H1 (cell line): ENCODE data around the gene PASK. TPM values are rescaled to one million over a fixed set of nuclear protein-coding genes. Genes with fewer than 3 reads are reported as not detected.

Experiments used
- CTCF ChIA-PET: fragments of 300-600 bp; sonication (Branson Sonifier 250); formaldehyde crosslinking; loops from one replicate; lab custom pipeline; 2021; ENCODE audit not compliant: partially characterized antibody; lab: Charles Lee
- POLR2A ChIA-PET: fragments of 300-600 bp; sonication (Branson Sonifier 250); formaldehyde crosslinking; loops from one replicate; lab custom pipeline; 2021; ENCODE audit warnings: inconsistent platforms; ENCODE audit not compliant: partially characterized antibody; lab: Charles Lee
- DNase-seq, 2 experiments: peaks; one replicate each; pipeline versions ENCODE4 v3.0.0 to v3.0.0-alpha.2; 2010 to 2022; ENCODE audit warnings: low spot score in 2 of 2, low read depth in 1 of 2, mixed read lengths in 1 of 2
- FAIRE-seq: peaks from 2 replicates; lab custom pipeline; 2011; peaks lifted over from hg19 to GRCh38; lab: Jason Lieb, UNC
- H2AFZ ChIP-seq: 2 replicates; pipeline ENCODE4 v1.8.1; 2012; ENCODE audit warnings: low read length, inconsistent platforms
- H2AK5ac ChIP-seq: 2 replicates; pipeline ENCODE4 v1.6.1; 2013; ENCODE audit warnings: low read depth, low read length
- H2BK120ac ChIP-seq: replicated peaks from 2 replicates; pipeline ENCODE3; 2013; ENCODE audit warnings: low read depth, low read length, inconsistent platforms
- H2BK12ac ChIP-seq: 2 replicates; pipeline ENCODE4 v1.6.1; 2013; ENCODE audit warnings: low read depth, low read length
- H2BK15ac ChIP-seq: 2 replicates; pipeline ENCODE4 v1.6.1; 2013; ENCODE audit warnings: low read length
- H2BK20ac ChIP-seq: 2 replicates; pipeline ENCODE4 v1.6.1; 2013; ENCODE audit warnings: low read length
- H2BK5ac ChIP-seq: 2 replicates; pipeline ENCODE4 v1.6.1; 2013; ENCODE audit warnings: low read depth, low read length
- H3K14ac ChIP-seq: 2 replicates; pipeline ENCODE4 v1.6.1; 2013; ENCODE audit warnings: inconsistent platforms; ENCODE audit not compliant: insufficient read length
- H3K18ac ChIP-seq: 2 replicates; pipeline ENCODE4 v1.6.1; 2013; ENCODE audit warnings: low read length; ENCODE audit errors: extremely low read depth
- H3K23ac ChIP-seq: 2 replicates; pipeline ENCODE4 v1.6.1; 2013; ENCODE audit warnings: inconsistent platforms; ENCODE audit not compliant: insufficient read length
- H3K23me2 ChIP-seq: 2 replicates; pipeline ENCODE4 v1.6.1; 2013; ENCODE audit warnings: low read depth, low read length
- H3K27ac ChIP-seq: 2 replicates; pipeline ENCODE4 v1.6.1; 2011; ENCODE audit warnings: low read depth, low read length, inconsistent platforms
- H3K27me3 ChIP-seq, 4 experiments: replicated peaks in 1 of 4; 1 replicate in 1 of 4; 2 replicates in 3 of 4; pipeline versions ENCODE4 v1.6.1 to v1.8.1; 2011 to 2013; ENCODE audit warnings: low read length in 3 of 4, mild to moderate bottlenecking in 3 of 4, inconsistent platforms in 2 of 4, mixed read lengths in 2 of 4, moderate library complexity in 1 of 4; ENCODE audit not compliant: control insufficient read depth in 3 of 4, insufficient read depth in 3 of 4; ENCODE audit errors: extremely low read depth in 1 of 4
- H3K36me3 ChIP-seq, 4 experiments: 2 replicates each; pipeline versions ENCODE4 v1.6.1 to v1.8.1; 2011 to 2013; ENCODE audit warnings: mild to moderate bottlenecking in 4 of 4, low read length in 3 of 4, moderate library complexity in 2 of 4, control low read depth in 1 of 4, inconsistent platforms in 1 of 4; ENCODE audit not compliant: insufficient read depth in 4 of 4, control insufficient read depth in 2 of 4
- H3K4ac ChIP-seq: replicated peaks from 2 replicates; pipeline ENCODE3; 2013; ENCODE audit warnings: low read length, low read depth, mixed read lengths, inconsistent platforms; ENCODE audit not compliant: insufficient read length
- H3K4me1 ChIP-seq, 4 experiments: replicated peaks in 1 of 4; 1 replicate in 1 of 4; 2 replicates in 3 of 4; pipeline versions ENCODE4 v1.6.1 to v1.8.1; 2011 to 2013; ENCODE audit warnings: low read length in 3 of 4, inconsistent platforms in 2 of 4, mixed read lengths in 1 of 4; ENCODE audit not compliant: insufficient read depth in 4 of 4, control insufficient read depth in 3 of 4
- H3K4me2 ChIP-seq, 2 experiments: 2 replicates each; pipeline versions ENCODE4 v1.6.1 to v1.8.1; 2011 to 2013; ENCODE audit warnings: low read depth in 2 of 2, low read length in 2 of 2, control low read depth in 1 of 2, inconsistent platforms in 1 of 2, mild to moderate bottlenecking in 1 of 2; ENCODE audit not compliant: insufficient read depth in 1 of 2
- H3K4me3 ChIP-seq, 4 experiments: fragments of 200-600, 300-600 bp in 1 of 4; sonication (generic), shearing (Covaris generic), sonication (Bioruptor Twin) in 1 of 4; 2 replicates each; pipeline versions ENCODE4 v1.5.1 to v1.8.1; 2011 to 2016; ENCODE audit warnings: low read length in 4 of 4, low read depth in 3 of 4, control low read depth in 2 of 4, inconsistent platforms in 2 of 4, mild to moderate bottlenecking in 2 of 4, mixed read lengths in 1 of 4, moderate library complexity in 1 of 4; ENCODE audit not compliant: insufficient read depth in 2 of 4; ENCODE audit errors: extremely low read depth in 1 of 4
- H3K56ac ChIP-seq: replicated peaks from 2 replicates; pipeline ENCODE3; 2013; ENCODE audit warnings: low read depth, mild to moderate bottlenecking, mixed read lengths, low read length, inconsistent platforms; ENCODE audit not compliant: insufficient read length
- H3K79me1 ChIP-seq: 2 replicates; pipeline ENCODE4 v1.6.1; 2013; ENCODE audit warnings: low read depth, low read length, control low read depth
- H3K79me2 ChIP-seq, 2 experiments: 2 replicates each; pipeline versions ENCODE4 v1.6.1 to v1.8.1; 2012 to 2013; ENCODE audit warnings: low read length in 2 of 2, mild to moderate bottlenecking in 2 of 2, inconsistent platforms in 1 of 2; ENCODE audit not compliant: insufficient read depth in 2 of 2, control insufficient read depth in 1 of 2
- H3K9ac ChIP-seq, 4 experiments: replicated peaks in 1 of 4; 1 replicate in 1 of 4; 2 replicates in 3 of 4; pipeline versions ENCODE4 v1.6.1 to v1.8.1; 2011 to 2013; ENCODE audit warnings: low read depth in 3 of 4, low read length in 3 of 4, control low read depth in 2 of 4, mild to moderate bottlenecking in 2 of 4, moderate library complexity in 2 of 4, inconsistent platforms in 1 of 4; ENCODE audit errors: extremely low read depth in 1 of 4
- H3K9me3 ChIP-seq, 2 experiments: 2 replicates each; pipeline versions ENCODE4 v1.6.1 to v1.8.1; 2012 to 2013; ENCODE audit warnings: mild to moderate bottlenecking in 2 of 2, moderate library complexity in 2 of 2, control low read depth in 1 of 2, inconsistent platforms in 1 of 2, low read depth in 1 of 2, low read length in 1 of 2, mixed read lengths in 1 of 2; ENCODE audit not compliant: insufficient read depth in 2 of 2
- H4K20me1 ChIP-seq, 2 experiments: replicated peaks in 1 of 2; 2 replicates each; pipeline versions ENCODE3 to v1.8.1; 2011 to 2013; ENCODE audit warnings: inconsistent platforms in 2 of 2, low read length in 2 of 2, mild to moderate bottlenecking in 1 of 2; ENCODE audit not compliant: insufficient read depth in 2 of 2, control insufficient read depth in 1 of 2
- H4K5ac ChIP-seq: 2 replicates; pipeline ENCODE4 v1.6.1; 2013; ENCODE audit warnings: low read length, low read depth, mixed read lengths, inconsistent platforms; ENCODE audit not compliant: insufficient read length
- H4K8ac ChIP-seq: 2 replicates; pipeline ENCODE4 v1.8.0; 2013; ENCODE audit warnings: mild to moderate bottlenecking, moderate library complexity, low read length, inconsistent platforms; ENCODE audit not compliant: insufficient read depth; ENCODE audit errors: extremely low read depth
- H4K91ac ChIP-seq: replicated peaks from 2 replicates; pipeline ENCODE3; 2013; ENCODE audit warnings: low read length, mixed read lengths, inconsistent platforms; ENCODE audit not compliant: insufficient read length
- EP300 ChIP-seq, 2 experiments: IDR thresholded peaks; 1 replicate in 1 of 2; 2 replicates in 1 of 2; pipeline ENCODE4 v1.6.1; 2011 to 2012; ENCODE audit warnings: low read depth in 2 of 2, low read length in 2 of 2, mild to moderate bottlenecking in 2 of 2, borderline replicate concordance in 1 of 2, inconsistent platforms in 1 of 2, moderate library complexity in 1 of 2
- GTF2F1 ChIP-seq: IDR thresholded peaks from 2 replicates; pipeline ENCODE4 v1.6.1; 2012; ENCODE audit warnings: low read depth, low read length, improper control_type of control experiment, borderline replicate concordance
- HDAC2 ChIP-seq, 2 experiments: fragments of 300-600 bp in 1 of 2; sonication (generic) in 1 of 2; IDR thresholded peaks; 2 replicates each; pipeline ENCODE4 v1.6.1; 2011 to 2012; ENCODE audit warnings: low read depth in 2 of 2, low read length in 2 of 2, mild to moderate bottlenecking in 2 of 2, moderate library complexity in 2 of 2, borderline replicate concordance in 1 of 2, inconsistent platforms in 1 of 2
- KDM5A ChIP-seq: fragments of 200-600 bp; IDR thresholded peaks from 2 replicates; pipeline ENCODE4 v1.7.1; 2012; ENCODE audit warnings: mild to moderate bottlenecking, low read length, inconsistent platforms, mixed read lengths
- POLR2A ChIP-seq, 2 experiments: IDR thresholded peaks; 1 replicate in 1 of 2; 2 replicates in 1 of 2; pipeline ENCODE4 v1.6.1; 2011; ENCODE audit warnings: low read depth in 2 of 2, low read length in 2 of 2, mild to moderate bottlenecking in 2 of 2; ENCODE audit errors: control extremely low read depth in 1 of 2
- RBBP5 ChIP-seq: IDR thresholded peaks from 2 replicates; pipeline ENCODE4 v1.7.1; 2012; ENCODE audit warnings: low read depth, mild to moderate bottlenecking, inconsistent platforms, low read length, moderate library complexity, borderline replicate concordance
- RXRA ChIP-seq: IDR thresholded peaks from 2 replicates; pipeline ENCODE4 v1.6.1; 2011; ENCODE audit warnings: low read depth, mild to moderate bottlenecking, low read length, moderate library complexity; ENCODE audit not compliant: insufficient read depth
- SRF ChIP-seq: IDR thresholded peaks from 2 replicates; pipeline ENCODE4 v1.6.1; 2011; ENCODE audit warnings: mild to moderate bottlenecking, low read depth, low read length, moderate library complexity
- WGBS, 2 experiments: shearing (Covaris generic) in 1 of 2; methylation state at CpG; one replicate each; pipeline versions ENCODE4 v1.1.6 to v1.1.7; 2013 to 2015; ENCODE audit warnings: low lambda C conversion rate in 2 of 2, mixed read lengths in 2 of 2, inconsistent platforms in 1 of 2, low coverage in 1 of 2, missing lambda C conversion rate in 1 of 2; ENCODE audit not compliant: insufficient replicate concordance in 2 of 2, insufficient coverage in 1 of 2, insufficient read length in 1 of 2; ENCODE audit errors: extremely low coverage in 1 of 2, missing lambda C conversion rate in 1 of 2; 5-methylcytosine and 5-hydroxymethylcytosine counted together
- polyA plus RNA-seq, 7 experiments: library from polyadenylated mRNA; depleted of rRNA in 3 of 7; stranded (reverse) in 5 of 7; unstranded in 2 of 7; fragments of >200 nt in 5 of 7; fragments of 200-250 nt in 2 of 7; gene quantifications; 1 replicate in 5 of 7; 2 replicates in 1 of 7; 4 replicates in 1 of 7; pipeline versions ENCODE4 v1.2.1 to v1.2.3, GENCODE V29; 2011 to 2013; ENCODE audit warnings: missing spikeins in 2 of 7, mixed read lengths in 2 of 7
- total RNA-seq: library from RNA; stranded (reverse); fragmentation: NEBNext Ultra II Directional; extraction: Animal tissue kit (Norgen Biotek cat#: 25700); gene quantifications from 2 replicates; pipeline ENCODE4 v1.2.1, GENCODE V29; 2021
- TF ChIP-seq, protein P1 (sequence below): IDR thresholded peaks from 2 replicates; pipeline ENCODE4 v1.6.1; 2011; ENCODE audit warnings: low read length, improper control_type of control experiment
- TF ChIP-seq, protein P2 (sequence below): IDR thresholded peaks from 2 replicates; pipeline ENCODE4 v1.6.1; 2012; ENCODE audit warnings: inconsistent platforms

Gene PASK
- total and polyA plus RNA-seq, 2 of the 8 experiments (the other 6 are each of a cell fraction or from before 2014, with no cell fraction given): 20.5 to 66.1 TPM

DNA sequence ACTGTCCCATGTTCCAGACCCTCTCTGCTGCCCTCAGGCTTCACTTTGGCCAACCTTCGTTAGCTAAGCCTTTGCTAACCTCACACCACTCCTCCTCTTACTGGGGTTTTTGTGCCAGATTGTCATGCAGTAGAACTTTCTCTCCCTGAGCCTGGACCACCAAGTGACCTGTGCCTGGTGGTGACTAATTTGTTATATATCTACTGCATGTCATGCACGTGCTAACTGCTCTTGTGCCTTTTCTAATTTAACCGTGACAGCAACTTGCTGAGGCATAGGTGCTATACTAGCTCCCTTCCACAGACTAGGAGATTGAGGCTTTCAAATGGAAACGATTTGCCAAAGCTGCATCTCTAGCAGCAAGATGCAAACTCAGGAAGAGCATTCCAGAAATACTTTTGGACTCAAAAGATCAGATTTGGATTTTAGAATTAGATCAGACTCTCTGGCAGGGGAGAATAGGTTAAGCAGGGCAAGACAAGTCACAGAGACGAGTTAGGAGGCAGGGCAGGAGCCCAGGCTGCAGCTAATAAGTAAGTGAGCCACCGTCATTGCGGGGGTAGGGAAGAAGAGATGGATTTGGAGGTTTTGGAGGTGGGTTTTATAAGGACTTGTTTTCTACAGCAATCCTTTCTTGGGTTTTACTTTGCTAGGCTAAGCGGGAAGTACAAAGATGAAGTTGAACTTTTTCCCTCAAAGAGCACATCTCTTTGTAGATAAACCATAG lies 2.8 kb upstream of the PASK start:
- Histone ChIP-seq H2AK5ac (no peak overlapping the region), H2BK15ac (no peak overlapping the region), H2AFZ (no peak overlapping the region), H3K18ac (no peak overlapping the region), H4K8ac (no peak overlapping the region), H3K27me3 (0 out of 7 replicates have a peak, but pooled peaks cover 0 to 3% (median 2%) of the 10 kb centered on the region in 4 experiments), H3K23ac (no peak overlapping the region), H3K79me2 (peaks cover 0 to 19% of the 10 kb centered on the region in 2 experiments; a peak in 2 of 4 replicates), H3K79me1 (peaks cover 6% of the 10 kb centered on the region), H3K4me2 (peak overlapping the region in 1 of 2 experiments; percentile 71; a peak in 1 of 4 replicates), H2BK120ac (no peak overlapping the region), H3K27ac (no peak overlapping the region), H3K14ac (no peak overlapping the region), H2BK12ac (no peak overlapping the region), H4K5ac (no peak overlapping the region), H4K91ac (no peak overlapping the region), H4K20me1 (peaks cover 1 to 14% of the 10 kb centered on the region in 2 experiments), H3K23me2 (peaks cover 6% of the 10 kb centered on the region; the same call in 1 of the 2 replicates), H3K56ac (no peak overlapping the region), H2BK5ac (no peak overlapping the region), H3K4me1 (peaks cover 0 to 12% (median 8%) of the 10 kb centered on the region in 4 experiments; a peak in 6 of 7 replicates), H3K4ac (no peak overlapping the region), H3K9ac (no peak overlapping the region; a peak in 1 of 7 replicates), H3K9me3 (no peaks in the 10 kb centered on the region), H3K4me3 (no peak overlapping the region), H2BK20ac (no peak overlapping the region), H3K36me3 (peaks cover 0 to 3% (median 0%) of the 10 kb centered on the region in 4 experiments; a peak in 2 of 8 replicates)
- POLR2A ChIA-PET: interaction anchor here (0.6 to 1.2 kb wide), 3 partner anchors 64 to 162 kb away, joined by 3 read pairs; no protein-coding TSS in a partner anchor
- CTCF ChIA-PET: interaction anchor here (0.6 to 3.2 kb wide), 2 partner anchors 29 to 732 kb away, joined by 3 to 15 read pairs; no protein-coding TSS in a partner anchor
- 72% methylated on average over 8 of the region's 8 CpGs; no CpG with 5 or more reads in 1 of the 2 experiments for WGBS, 2 experiments
- FAIRE-seq (no peak), DNase-seq (no peak)
- TF ChIP-seq SRF (no peak), RBBP5 (no peak), HDAC2 (IDR thresholded peaks at IDR 0.05; ENCODE audit: borderline replicate concordance in 1 of 2, low read depth in 2 of 2, low read length in 2 of 2) (no peak), KDM5A (no peak), EP300 (IDR thresholded peaks at IDR 0.05; ENCODE audit: borderline replicate concordance in 1 of 2, low read depth in 2 of 2, low read length in 2 of 2) (no peak), GTF2F1 (no peak), RXRA (no peak), POLR2A (IDR thresholded peaks at IDR 0.05; ENCODE audit: control extremely low read depth in 1 of 2, low read depth in 2 of 2, low read length in 2 of 2) (no peak)
- TF ChIP-seq, protein P1, sequence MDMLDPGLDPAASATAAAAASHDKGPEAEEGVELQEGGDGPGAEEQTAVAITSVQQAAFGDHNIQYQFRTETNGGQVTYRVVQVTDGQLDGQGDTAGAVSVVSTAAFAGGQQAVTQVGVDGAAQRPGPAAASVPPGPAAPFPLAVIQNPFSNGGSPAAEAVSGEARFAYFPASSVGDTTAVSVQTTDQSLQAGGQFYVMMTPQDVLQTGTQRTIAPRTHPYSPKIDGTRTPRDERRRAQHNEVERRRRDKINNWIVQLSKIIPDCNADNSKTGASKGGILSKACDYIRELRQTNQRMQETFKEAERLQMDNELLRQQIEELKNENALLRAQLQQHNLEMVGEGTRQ: no peak
- TF ChIP-seq, protein P2, sequence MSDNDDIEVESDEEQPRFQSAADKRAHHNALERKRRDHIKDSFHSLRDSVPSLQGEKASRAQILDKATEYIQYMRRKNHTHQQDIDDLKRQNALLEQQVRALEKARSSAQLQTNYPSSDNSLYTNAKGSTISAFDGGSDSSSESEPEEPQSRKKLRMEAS: no peak
